Astrocyte (in vitro differentiated cells and primary cell): ENCODE results near the gene PXMP4. TPM values are rescaled to one million over a fixed set of nuclear protein-coding genes. Genes with fewer than 3 reads are reported as not detected.

ENCODE experiments used
- DNase-seq: peaks from one replicate; pipeline ENCODE4 v3.0.0-alpha.2; 2010; ENCODE audit warnings: low read depth
- FAIRE-seq: peaks from 2 replicates; lab custom pipeline; 2011; peaks lifted over from hg19 to GRCh38; lab: Jason Lieb, UNC
- H2AFZ ChIP-seq: 2 replicates; pipeline ENCODE4 v1.6.0; 2012; ENCODE audit warnings: low read depth, low read length, inconsistent platforms
- H3K27ac ChIP-seq: 2 replicates; pipeline ENCODE4 v1.5.1; 2011; ENCODE audit warnings: low read depth, low read length, inconsistent platforms
- H3K27me3 ChIP-seq: 2 replicates; pipeline ENCODE4 v1.6.0; 2011; ENCODE audit warnings: low read length, inconsistent platforms; ENCODE audit not compliant: insufficient read depth
- H3K36me3 ChIP-seq: 2 replicates; pipeline ENCODE4 v1.5.1; 2011; ENCODE audit warnings: low read length, inconsistent platforms; ENCODE audit not compliant: insufficient read depth
- H3K4me1 ChIP-seq: 2 replicates; pipeline ENCODE4 v1.5.1; 2011; ENCODE audit warnings: low read length, inconsistent platforms; ENCODE audit not compliant: insufficient read depth
- H3K4me2 ChIP-seq: 2 replicates; pipeline ENCODE4 v1.6.0; 2012; ENCODE audit warnings: low read length, inconsistent platforms
- H3K4me3 ChIP-seq: 2 replicates; pipeline ENCODE4 v1.5.1; 2011; ENCODE audit warnings: low read depth, mild to moderate bottlenecking, low read length, inconsistent platforms; ENCODE audit not compliant: insufficient read depth
- H3K79me2 ChIP-seq: 2 replicates; pipeline ENCODE4 v1.6.0; 2012; ENCODE audit warnings: mild to moderate bottlenecking, low read length, inconsistent platforms; ENCODE audit not compliant: insufficient read depth
- H3K9ac ChIP-seq: 2 replicates; pipeline ENCODE4 v1.6.0; 2012; ENCODE audit warnings: mild to moderate bottlenecking, low read length, inconsistent platforms
- H3K9me3 ChIP-seq: 2 replicates; pipeline ENCODE4 v1.5.1; 2012; ENCODE audit warnings: low read depth, mild to moderate bottlenecking, low read length, inconsistent platforms; ENCODE audit not compliant: insufficient read depth
- H4K20me1 ChIP-seq: 2 replicates; pipeline ENCODE4 v1.6.0; 2012; ENCODE audit warnings: low read length, inconsistent platforms; ENCODE audit not compliant: insufficient read depth
- H3K27ac Mint-ChIP-seq: one replicate; pipeline ENCODE4 v1.8.0; 2021; ENCODE audit warnings: mild to moderate bottlenecking, mixed read lengths; ENCODE audit not compliant: unreplicated experiment
- H3K27me3 Mint-ChIP-seq: one replicate; pipeline ENCODE4 v1.8.0; 2021; ENCODE audit warnings: low read depth, mixed read lengths; ENCODE audit not compliant: unreplicated experiment
- H3K36me3 Mint-ChIP-seq: one replicate; pipeline ENCODE4 v1.8.0; 2021; ENCODE audit warnings: low read depth, mixed read lengths; ENCODE audit not compliant: unreplicated experiment
- H3K4me1 Mint-ChIP-seq: one replicate; pipeline ENCODE4 v1.8.0; 2021; ENCODE audit warnings: low read depth, mixed read lengths; ENCODE audit not compliant: unreplicated experiment
- H3K4me3 Mint-ChIP-seq: one replicate; pipeline ENCODE4 v1.8.0; 2021; ENCODE audit warnings: mild to moderate bottlenecking, moderate library complexity, mixed read lengths; ENCODE audit not compliant: unreplicated experiment
- H3K9me3 Mint-ChIP-seq: one replicate; pipeline ENCODE4 v1.8.0; 2021; ENCODE audit warnings: mild to moderate bottlenecking, mixed read lengths; ENCODE audit not compliant: unreplicated experiment
- EZH2 ChIP-seq: IDR thresholded peaks from 2 replicates; pipeline ENCODE4 v1.6.1; 2012; ENCODE audit warnings: mild to moderate bottlenecking, low read length, inconsistent platforms; ENCODE audit not compliant: insufficient read depth
- total RNA-seq: library from RNA; stranded (reverse); gene quantifications from 2 replicates; pipeline ENCODE4 v1.2.1, GENCODE V29; 2021
- TF ChIP-seq, protein P1 (sequence below): IDR thresholded peaks from 2 replicates; pipeline ENCODE4 v1.5.1; 2011; ENCODE audit warnings: low read depth, mild to moderate bottlenecking, inconsistent platforms, low read length, moderate library complexity; ENCODE audit not compliant: insufficient read depth

The PXMP4 gene
- total RNA-seq, 1 donor from 2014 or later: 1.1 TPM

DNA sequence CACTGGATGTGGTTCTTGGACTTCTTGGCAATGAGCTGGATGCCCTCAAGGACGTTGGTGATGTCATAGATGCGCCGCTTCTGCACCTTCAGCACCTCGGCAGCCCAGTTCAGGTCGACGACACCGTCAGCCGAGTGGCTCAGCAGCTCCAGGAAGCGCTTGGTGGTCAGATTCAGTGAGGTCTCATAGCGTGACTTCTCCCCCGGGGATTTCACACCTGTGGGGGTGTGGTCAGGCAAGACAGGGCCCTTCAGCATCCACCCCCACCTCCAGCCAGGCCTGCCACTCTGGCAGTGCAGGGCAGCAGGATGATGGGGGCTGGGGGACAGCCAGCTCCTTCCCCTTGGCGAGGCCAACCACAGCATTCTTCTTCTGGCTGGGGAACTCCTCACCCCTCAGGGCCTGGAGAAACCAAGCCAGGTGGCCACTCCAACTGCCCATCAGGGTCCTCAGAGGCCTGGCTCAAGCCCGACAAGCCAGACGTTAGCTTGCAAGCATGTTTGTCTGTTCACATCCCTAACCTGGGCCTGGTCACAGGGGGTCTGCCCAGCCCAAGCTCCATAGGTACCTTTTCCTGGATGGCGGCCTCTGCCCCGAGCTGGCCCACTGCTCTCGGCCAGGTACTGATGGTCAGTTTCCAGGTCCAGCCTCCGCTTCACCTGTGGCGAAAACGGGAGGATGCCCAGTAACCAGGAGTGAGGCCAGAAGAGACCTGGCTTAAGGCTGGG is 40.2 kb downstream of the PXMP4 start:
- Histone ChIP-seq H4K20me1 (peaks cover 28% of the 10 kb centered on the region), H3K4me2 (no peak overlapping the region), H3K9ac (no peak overlapping the region), H3K9me3 (no peaks in the 10 kb centered on the region), H3K27ac (no peak overlapping the region), H3K79me2 (peaks cover 3% of the 10 kb centered on the region), H3K4me3 (no peak overlapping the region), H3K36me3 (no peaks in the 10 kb centered on the region), H3K27me3 (no peaks in the 10 kb centered on the region), H2AFZ (no peak overlapping the region), H3K4me1 (peaks cover 8% of the 10 kb centered on the region)
- DNase-seq (no peak), FAIRE-seq (no peak)
- TF ChIP-seq, protein P1, sequence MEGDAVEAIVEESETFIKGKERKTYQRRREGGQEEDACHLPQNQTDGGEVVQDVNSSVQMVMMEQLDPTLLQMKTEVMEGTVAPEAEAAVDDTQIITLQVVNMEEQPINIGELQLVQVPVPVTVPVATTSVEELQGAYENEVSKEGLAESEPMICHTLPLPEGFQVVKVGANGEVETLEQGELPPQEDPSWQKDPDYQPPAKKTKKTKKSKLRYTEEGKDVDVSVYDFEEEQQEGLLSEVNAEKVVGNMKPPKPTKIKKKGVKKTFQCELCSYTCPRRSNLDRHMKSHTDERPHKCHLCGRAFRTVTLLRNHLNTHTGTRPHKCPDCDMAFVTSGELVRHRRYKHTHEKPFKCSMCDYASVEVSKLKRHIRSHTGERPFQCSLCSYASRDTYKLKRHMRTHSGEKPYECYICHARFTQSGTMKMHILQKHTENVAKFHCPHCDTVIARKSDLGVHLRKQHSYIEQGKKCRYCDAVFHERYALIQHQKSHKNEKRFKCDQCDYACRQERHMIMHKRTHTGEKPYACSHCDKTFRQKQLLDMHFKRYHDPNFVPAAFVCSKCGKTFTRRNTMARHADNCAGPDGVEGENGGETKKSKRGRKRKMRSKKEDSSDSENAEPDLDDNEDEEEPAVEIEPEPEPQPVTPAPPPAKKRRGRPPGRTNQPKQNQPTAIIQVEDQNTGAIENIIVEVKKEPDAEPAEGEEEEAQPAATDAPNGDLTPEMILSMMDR: no peak
- no peak for TF ChIP-seq EZH2
- H3K4me3 Mint-ChIP-seq: no peak overlapping the region
- no peak overlapping the region for H3K27ac Mint-ChIP-seq
- H3K4me1 Mint-ChIP-seq: no peaks in the 10 kb centered on the region
- peaks cover 9% of the 10 kb centered on the region for H3K27me3 Mint-ChIP-seq
- no peaks in the 10 kb centered on the region for H3K9me3 Mint-ChIP-seq
- peaks cover 3% of the 10 kb centered on the region for H3K36me3 Mint-ChIP-seq

DNA sequence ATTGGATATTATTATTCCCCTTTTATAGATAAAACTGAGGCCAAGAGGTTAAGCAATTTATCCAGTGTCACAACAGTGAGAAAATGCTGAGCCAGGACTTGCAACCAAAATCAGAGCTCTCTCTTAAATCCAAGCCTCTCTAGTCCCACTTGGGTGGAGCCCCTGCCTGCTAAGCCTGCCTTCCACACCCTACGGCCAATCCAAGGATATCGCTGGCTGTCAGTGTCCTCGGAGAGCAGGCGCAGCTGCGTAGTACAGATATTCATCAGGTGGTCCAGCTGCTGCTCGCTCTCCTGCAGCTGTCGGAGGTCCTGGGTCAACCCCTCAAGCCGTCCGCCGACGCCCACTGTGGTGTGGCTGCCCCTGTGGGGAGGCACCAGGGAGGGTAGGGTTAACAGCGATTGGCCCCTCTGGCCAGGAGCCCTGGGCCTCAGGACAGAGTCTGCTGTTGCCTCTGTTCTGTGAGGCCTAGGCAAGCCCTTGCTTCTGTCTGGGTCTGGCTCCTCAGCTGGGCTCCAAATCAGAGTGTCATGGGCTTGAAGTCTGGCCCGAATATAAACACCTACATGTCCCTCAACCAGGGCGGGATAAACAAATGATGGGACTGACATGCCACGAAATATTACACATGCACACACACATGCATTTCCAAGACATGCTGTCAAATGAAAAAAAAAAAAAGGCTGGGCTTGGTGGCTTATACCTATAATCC is 42.0 kb downstream of the PXMP4 start:
- DNase-seq (no peak), FAIRE-seq (no peak)
- Mint-ChIP-seq H3K4me1 (no peaks in the 10 kb centered on the region), H3K36me3 (peaks cover 3% of the 10 kb centered on the region), H3K4me3 (no peak overlapping the region), H3K27me3 (peaks cover 9% of the 10 kb centered on the region), H3K9me3 (no peaks in the 10 kb centered on the region), H3K27ac (peak overlapping the region; percentile 31)
- H3K4me2 ChIP-seq: no peak overlapping the region
- no peak for TF ChIP-seq EZH2
- H3K36me3 ChIP-seq: no peaks in the 10 kb centered on the region
- no peak overlapping the region for H3K4me3 ChIP-seq
- H4K20me1 ChIP-seq: peaks cover 25% of the 10 kb centered on the region
- no peaks in the 10 kb centered on the region for H3K27me3 ChIP-seq
- no peaks in the 10 kb centered on the region for H3K79me2 ChIP-seq
- peaks cover 18% of the 10 kb centered on the region for H3K4me1 ChIP-seq
- H3K9ac ChIP-seq: no peak overlapping the region
- no peak overlapping the region for H3K27ac ChIP-seq
- no peaks in the 10 kb centered on the region for H3K9me3 ChIP-seq
- no peak overlapping the region for H2AFZ ChIP-seq

DNA sequence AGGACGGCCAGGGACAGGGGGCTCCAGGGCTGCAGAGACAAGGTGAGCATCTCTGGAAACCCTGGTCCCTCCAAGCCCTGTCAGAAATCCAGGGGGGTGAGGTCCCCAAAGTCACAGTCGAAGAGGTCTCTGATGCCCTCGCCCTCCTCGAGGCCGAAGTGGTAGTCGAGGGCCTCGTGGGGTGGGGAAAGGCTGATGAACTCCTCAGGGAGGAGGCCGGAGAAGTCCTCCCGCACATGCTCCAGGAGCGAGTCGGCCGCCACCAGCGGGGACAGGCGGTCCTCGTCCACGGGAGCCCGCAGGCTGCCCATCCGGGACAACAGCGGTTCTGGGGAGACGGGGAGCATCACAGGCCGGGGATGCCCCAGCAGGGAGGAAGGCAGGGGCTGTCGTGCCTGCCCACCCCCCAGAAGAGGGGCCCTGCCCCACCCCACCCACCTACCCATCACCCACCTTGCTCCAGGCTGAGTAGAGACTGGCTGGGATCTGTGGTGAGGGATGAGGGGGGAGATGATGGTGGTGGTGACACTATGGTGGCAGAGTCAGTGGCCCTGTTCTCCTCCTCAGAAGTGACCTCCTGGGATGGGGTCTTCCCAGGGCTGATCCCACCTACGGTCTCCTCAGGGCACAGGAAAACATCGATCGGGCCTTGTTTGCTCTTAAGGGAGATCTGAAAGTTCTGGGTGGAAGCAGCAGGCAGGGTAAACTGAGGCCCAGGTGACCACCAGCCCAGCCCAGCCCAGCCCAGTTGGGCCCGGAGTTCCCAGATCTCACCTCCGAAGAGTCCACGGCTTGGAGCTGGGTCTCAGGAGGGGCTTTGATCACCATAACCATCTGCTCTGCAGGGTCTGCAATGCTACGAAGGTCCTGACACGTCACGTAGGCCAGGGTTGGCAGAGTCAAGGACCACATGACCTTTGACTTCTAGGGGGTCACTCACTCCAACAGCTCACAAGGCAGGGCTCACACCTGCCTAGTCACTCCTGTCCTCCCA is 43.2 kb downstream of the PXMP4 start:
- DNase-seq (no peak), FAIRE-seq (no peak)
- peaks cover 6% of the 10 kb centered on the region for H3K36me3 Mint-ChIP-seq
- no peak overlapping the region for H3K4me3 ChIP-seq
- no peak overlapping the region for H3K27ac ChIP-seq
- H3K79me2 ChIP-seq: peaks cover 2% of the 10 kb centered on the region
- H3K4me1 ChIP-seq: peaks cover 29% of the 10 kb centered on the region
- H3K27me3 ChIP-seq: no peaks in the 10 kb centered on the region
- H3K9ac ChIP-seq: no peak overlapping the region
- peaks cover 3% of the 10 kb centered on the region for H3K4me1 Mint-ChIP-seq
- no peak for TF ChIP-seq EZH2
- TF ChIP-seq, protein P1: no peak
- peaks cover 9% of the 10 kb centered on the region for H3K27me3 Mint-ChIP-seq
- H3K27ac Mint-ChIP-seq: no peak overlapping the region
- H3K4me2 ChIP-seq: no peak overlapping the region
- no peaks in the 10 kb centered on the region for H3K9me3 Mint-ChIP-seq
- H2AFZ ChIP-seq: no peak overlapping the region
- H3K36me3 ChIP-seq: no peaks in the 10 kb centered on the region
- peaks cover 30% of the 10 kb centered on the region for H4K20me1 ChIP-seq
- H3K4me3 Mint-ChIP-seq: peak overlapping the region; percentile 40
- no peaks in the 10 kb centered on the region for H3K9me3 ChIP-seq
